OCI-LY3 (cell line): Measurements from ENCODE around the gene DDX11.
"Not testable (repeated sequence)": the region's sequence is repeated elsewhere in the genome, so short reads cannot be mapped to it uniquely, and the experiment has no call there.

Source experiments
- EZH2phosphoT487 ChIP-seq: fragments of 200-600 bp; shearing (Covaris generic); IDR thresholded peaks from 2 replicates; pipeline ENCODE4 v1.6.1; 2018; ENCODE audit warnings: antibody characterized with exemption, mixed run types, low read depth
- TF ChIP-seq, protein P1 (sequence below): fragments of 200-600, 300-600 bp; sonication (generic); IDR thresholded peaks from 2 replicates; pipeline ENCODE4 v1.5.1; 2014; ENCODE audit warnings: antibody characterized with exemption, low read length, low read depth

- TF ChIP-seq, protein P1, sequence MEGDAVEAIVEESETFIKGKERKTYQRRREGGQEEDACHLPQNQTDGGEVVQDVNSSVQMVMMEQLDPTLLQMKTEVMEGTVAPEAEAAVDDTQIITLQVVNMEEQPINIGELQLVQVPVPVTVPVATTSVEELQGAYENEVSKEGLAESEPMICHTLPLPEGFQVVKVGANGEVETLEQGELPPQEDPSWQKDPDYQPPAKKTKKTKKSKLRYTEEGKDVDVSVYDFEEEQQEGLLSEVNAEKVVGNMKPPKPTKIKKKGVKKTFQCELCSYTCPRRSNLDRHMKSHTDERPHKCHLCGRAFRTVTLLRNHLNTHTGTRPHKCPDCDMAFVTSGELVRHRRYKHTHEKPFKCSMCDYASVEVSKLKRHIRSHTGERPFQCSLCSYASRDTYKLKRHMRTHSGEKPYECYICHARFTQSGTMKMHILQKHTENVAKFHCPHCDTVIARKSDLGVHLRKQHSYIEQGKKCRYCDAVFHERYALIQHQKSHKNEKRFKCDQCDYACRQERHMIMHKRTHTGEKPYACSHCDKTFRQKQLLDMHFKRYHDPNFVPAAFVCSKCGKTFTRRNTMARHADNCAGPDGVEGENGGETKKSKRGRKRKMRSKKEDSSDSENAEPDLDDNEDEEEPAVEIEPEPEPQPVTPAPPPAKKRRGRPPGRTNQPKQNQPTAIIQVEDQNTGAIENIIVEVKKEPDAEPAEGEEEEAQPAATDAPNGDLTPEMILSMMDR, result not testable (repeated sequence)
- not testable (repeated sequence) for TF ChIP-seq EZH2phosphoT487
Measured at GRCh38 chr12:31084241-31084640, 10.6 kb downstream of the DDX11 start.
